ENCODE results near the gene SPIB.
"Not testable (repeated sequence)": the region's sequence is repeated elsewhere in the genome, so short reads cannot be mapped to it uniquely, and the experiment has no call there.

DNA sequence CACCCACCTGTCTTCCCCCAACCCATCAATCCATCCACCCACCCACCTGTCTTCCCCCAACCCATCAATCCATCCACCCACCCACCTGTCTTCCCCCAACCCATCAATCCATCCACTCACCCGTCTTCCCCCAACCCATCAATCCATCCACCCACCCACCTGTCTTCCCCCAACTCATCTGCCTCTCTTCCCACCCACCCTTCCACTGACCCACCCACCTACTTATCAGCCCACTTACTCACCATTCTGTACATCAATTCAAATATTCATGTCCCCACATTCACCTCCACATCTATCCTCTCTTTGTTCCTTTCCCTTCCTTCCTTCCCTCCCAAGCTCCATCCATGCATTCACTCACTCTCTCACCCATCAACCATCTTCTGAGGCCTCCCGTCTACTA lies 20.4 kb downstream of the SPIB start:
- TF ChIP-seq, protein P1, sequence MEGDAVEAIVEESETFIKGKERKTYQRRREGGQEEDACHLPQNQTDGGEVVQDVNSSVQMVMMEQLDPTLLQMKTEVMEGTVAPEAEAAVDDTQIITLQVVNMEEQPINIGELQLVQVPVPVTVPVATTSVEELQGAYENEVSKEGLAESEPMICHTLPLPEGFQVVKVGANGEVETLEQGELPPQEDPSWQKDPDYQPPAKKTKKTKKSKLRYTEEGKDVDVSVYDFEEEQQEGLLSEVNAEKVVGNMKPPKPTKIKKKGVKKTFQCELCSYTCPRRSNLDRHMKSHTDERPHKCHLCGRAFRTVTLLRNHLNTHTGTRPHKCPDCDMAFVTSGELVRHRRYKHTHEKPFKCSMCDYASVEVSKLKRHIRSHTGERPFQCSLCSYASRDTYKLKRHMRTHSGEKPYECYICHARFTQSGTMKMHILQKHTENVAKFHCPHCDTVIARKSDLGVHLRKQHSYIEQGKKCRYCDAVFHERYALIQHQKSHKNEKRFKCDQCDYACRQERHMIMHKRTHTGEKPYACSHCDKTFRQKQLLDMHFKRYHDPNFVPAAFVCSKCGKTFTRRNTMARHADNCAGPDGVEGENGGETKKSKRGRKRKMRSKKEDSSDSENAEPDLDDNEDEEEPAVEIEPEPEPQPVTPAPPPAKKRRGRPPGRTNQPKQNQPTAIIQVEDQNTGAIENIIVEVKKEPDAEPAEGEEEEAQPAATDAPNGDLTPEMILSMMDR (IDR thresholded peaks at IDR 0.05; ENCODE audit: low read depth, low read length, missing input control): not testable (repeated sequence)
- not testable (repeated sequence) for TF ChIP-seq JUND (IDR thresholded peaks at IDR 0.05); GABPA (IDR thresholded peaks at IDR 0.05 in 1 of 2, conservative IDR thresholded peaks at IDR 0.05 in 1 of 2); EGR1 (IDR thresholded peaks at IDR 0.05; ENCODE audit: low read depth in 2 of 2); FOXA1 (IDR thresholded peaks at IDR 0.05); RAD21 (IDR thresholded peaks at IDR 0.05); TAF1 (conservative IDR thresholded peaks at IDR 0.05); YY1 (IDR thresholded peaks at IDR 0.05)
- TF ChIP-seq, protein P2, sequence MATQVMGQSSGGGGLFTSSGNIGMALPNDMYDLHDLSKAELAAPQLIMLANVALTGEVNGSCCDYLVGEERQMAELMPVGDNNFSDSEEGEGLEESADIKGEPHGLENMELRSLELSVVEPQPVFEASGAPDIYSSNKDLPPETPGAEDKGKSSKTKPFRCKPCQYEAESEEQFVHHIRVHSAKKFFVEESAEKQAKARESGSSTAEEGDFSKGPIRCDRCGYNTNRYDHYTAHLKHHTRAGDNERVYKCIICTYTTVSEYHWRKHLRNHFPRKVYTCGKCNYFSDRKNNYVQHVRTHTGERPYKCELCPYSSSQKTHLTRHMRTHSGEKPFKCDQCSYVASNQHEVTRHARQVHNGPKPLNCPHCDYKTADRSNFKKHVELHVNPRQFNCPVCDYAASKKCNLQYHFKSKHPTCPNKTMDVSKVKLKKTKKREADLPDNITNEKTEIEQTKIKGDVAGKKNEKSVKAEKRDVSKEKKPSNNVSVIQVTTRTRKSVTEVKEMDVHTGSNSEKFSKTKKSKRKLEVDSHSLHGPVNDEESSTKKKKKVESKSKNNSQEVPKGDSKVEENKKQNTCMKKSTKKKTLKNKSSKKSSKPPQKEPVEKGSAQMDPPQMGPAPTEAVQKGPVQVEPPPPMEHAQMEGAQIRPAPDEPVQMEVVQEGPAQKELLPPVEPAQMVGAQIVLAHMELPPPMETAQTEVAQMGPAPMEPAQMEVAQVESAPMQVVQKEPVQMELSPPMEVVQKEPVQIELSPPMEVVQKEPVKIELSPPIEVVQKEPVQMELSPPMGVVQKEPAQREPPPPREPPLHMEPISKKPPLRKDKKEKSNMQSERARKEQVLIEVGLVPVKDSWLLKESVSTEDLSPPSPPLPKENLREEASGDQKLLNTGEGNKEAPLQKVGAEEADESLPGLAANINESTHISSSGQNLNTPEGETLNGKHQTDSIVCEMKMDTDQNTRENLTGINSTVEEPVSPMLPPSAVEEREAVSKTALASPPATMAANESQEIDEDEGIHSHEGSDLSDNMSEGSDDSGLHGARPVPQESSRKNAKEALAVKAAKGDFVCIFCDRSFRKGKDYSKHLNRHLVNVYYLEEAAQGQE (IDR thresholded peaks at IDR 0.05): not testable (repeated sequence)
- TF ChIP-seq, protein P3, sequence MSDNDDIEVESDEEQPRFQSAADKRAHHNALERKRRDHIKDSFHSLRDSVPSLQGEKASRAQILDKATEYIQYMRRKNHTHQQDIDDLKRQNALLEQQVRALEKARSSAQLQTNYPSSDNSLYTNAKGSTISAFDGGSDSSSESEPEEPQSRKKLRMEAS (IDR thresholded peaks at IDR 0.05): not testable (repeated sequence)
- TF ChIP-seq, protein P4, sequence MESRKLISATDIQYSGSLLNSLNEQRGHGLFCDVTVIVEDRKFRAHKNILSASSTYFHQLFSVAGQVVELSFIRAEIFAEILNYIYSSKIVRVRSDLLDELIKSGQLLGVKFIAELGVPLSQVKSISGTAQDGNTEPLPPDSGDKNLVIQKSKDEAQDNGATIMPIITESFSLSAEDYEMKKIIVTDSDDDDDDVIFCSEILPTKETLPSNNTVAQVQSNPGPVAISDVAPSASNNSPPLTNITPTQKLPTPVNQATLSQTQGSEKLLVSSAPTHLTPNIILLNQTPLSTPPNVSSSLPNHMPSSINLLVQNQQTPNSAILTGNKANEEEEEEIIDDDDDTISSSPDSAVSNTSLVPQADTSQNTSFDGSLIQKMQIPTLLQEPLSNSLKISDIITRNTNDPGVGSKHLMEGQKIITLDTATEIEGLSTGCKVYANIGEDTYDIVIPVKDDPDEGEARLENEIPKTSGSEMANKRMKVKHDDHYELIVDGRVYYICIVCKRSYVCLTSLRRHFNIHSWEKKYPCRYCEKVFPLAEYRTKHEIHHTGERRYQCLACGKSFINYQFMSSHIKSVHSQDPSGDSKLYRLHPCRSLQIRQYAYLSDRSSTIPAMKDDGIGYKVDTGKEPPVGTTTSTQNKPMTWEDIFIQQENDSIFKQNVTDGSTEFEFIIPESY (IDR thresholded peaks at IDR 0.05): not testable (repeated sequence)

Data from liver (tissue), 3 donors.